ENCODE data around the gene B3GALT6. TPM values are rescaled to one million over a fixed set of nuclear protein-coding genes. Genes with fewer than 3 reads are reported as not detected.

B3GALT6 gene
- total RNA-seq, 1 experiment from 2014 or later: 20.0 TPM

DNA sequence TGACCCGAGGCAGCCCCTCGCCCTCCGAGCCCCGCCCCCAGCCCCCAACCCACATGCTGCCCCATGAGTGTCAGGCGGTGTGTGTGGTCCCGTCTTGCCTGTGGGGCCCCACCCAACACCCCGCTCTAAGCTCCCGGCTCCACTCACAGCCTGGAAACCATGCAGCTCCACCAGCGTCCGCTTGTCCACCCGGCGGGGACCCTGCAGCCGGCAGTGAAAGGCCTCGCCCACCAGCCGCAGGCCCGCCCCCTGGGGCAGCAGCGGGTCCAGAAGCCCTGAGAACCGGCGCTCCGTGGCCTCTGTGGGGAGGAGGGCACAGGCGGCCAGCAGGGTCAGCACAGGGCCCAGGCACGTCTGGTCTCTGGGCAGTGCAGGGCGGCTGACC, 11.8 kb downstream of the B3GALT6 start:
- DNase-seq (ENCODE audit: low spot score) (no peak), ATAC-seq (no peak)
- ChIA-PET POLR2A (no interaction called here), CTCF (interaction anchor here (0.8 kb wide), 1 partner anchor 48 kb away, joined by 3 read pairs; no protein-coding TSS in a partner anchor)
- Mint-ChIP-seq H3K27me3 (ENCODE audit: low read depth) (no peaks in the 10 kb centered on the region), H3K4me3 (no peak overlapping the region), H3K4me1 (no peaks in the 10 kb centered on the region), H3K36me3 (no peaks in the 10 kb centered on the region), H3K9me3 (no peaks in the 10 kb centered on the region), H3K27ac (no peak overlapping the region)
- TF ChIP-seq, protein P1, sequence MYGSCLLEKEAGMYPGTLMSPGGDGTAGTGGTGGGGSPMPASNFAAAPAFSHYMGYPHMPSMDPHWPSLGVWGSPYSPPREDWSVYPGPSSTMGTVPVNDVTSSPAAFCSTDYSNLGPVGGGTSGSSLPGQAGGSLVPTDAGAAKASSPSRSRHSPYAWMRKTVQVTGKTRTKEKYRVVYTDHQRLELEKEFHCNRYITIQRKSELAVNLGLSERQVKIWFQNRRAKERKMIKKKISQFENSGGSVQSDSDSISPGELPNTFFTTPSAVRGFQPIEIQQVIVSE (CRISPR knock-in tag; IDR thresholded peaks at IDR 0.05; ENCODE audit: borderline replicate concordance): no peak
- TF ChIP-seq TEAD1 (CRISPR knock-in tag; IDR thresholded peaks at IDR 0.05): no peak
- TF ChIP-seq RELA (CRISPR knock-in tag; IDR thresholded peaks at IDR 0.05; ENCODE audit: borderline replicate concordance): no peak
- no peak for TF ChIP-seq RORB (CRISPR knock-in tag; IDR thresholded peaks at IDR 0.05)
- TF ChIP-seq, protein P2, sequence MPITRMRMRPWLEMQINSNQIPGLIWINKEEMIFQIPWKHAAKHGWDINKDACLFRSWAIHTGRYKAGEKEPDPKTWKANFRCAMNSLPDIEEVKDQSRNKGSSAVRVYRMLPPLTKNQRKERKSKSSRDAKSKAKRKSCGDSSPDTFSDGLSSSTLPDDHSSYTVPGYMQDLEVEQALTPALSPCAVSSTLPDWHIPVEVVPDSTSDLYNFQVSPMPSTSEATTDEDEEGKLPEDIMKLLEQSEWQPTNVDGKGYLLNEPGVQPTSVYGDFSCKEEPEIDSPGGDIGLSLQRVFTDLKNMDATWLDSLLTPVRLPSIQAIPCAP (CRISPR knock-in tag; IDR thresholded peaks at IDR 0.05): no peak
- no peak for TF ChIP-seq ESRRA (CRISPR knock-in tag; IDR thresholded peaks at IDR 0.05; ENCODE audit: borderline replicate concordance)
- TF ChIP-seq, protein P3, sequence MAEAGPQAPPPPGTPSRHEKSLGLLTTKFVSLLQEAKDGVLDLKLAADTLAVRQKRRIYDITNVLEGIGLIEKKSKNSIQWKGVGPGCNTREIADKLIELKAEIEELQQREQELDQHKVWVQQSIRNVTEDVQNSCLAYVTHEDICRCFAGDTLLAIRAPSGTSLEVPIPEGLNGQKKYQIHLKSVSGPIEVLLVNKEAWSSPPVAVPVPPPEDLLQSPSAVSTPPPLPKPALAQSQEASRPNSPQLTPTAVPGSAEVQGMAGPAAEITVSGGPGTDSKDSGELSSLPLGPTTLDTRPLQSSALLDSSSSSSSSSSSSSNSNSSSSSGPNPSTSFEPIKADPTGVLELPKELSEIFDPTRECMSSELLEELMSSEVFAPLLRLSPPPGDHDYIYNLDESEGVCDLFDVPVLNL (CRISPR knock-in tag; IDR thresholded peaks at IDR 0.05; ENCODE audit: borderline replicate concordance, low read depth): no peak
- TF ChIP-seq, protein P4, sequence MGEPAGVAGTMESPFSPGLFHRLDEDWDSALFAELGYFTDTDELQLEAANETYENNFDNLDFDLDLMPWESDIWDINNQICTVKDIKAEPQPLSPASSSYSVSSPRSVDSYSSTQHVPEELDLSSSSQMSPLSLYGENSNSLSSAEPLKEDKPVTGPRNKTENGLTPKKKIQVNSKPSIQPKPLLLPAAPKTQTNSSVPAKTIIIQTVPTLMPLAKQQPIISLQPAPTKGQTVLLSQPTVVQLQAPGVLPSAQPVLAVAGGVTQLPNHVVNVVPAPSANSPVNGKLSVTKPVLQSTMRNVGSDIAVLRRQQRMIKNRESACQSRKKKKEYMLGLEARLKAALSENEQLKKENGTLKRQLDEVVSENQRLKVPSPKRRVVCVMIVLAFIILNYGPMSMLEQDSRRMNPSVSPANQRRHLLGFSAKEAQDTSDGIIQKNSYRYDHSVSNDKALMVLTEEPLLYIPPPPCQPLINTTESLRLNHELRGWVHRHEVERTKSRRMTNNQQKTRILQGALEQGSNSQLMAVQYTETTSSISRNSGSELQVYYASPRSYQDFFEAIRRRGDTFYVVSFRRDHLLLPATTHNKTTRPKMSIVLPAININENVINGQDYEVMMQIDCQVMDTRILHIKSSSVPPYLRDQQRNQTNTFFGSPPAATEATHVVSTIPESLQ (CRISPR knock-in tag; IDR thresholded peaks at IDR 0.05): no peak
- no peak for TF ChIP-seq ZNF138 (CRISPR knock-in tag; conservative IDR thresholded peaks at IDR 0.05)
- TF ChIP-seq ZBTB21 (CRISPR knock-in tag; IDR thresholded peaks at IDR 0.05; ENCODE audit: borderline replicate concordance): no peak
- TF ChIP-seq, protein P5, sequence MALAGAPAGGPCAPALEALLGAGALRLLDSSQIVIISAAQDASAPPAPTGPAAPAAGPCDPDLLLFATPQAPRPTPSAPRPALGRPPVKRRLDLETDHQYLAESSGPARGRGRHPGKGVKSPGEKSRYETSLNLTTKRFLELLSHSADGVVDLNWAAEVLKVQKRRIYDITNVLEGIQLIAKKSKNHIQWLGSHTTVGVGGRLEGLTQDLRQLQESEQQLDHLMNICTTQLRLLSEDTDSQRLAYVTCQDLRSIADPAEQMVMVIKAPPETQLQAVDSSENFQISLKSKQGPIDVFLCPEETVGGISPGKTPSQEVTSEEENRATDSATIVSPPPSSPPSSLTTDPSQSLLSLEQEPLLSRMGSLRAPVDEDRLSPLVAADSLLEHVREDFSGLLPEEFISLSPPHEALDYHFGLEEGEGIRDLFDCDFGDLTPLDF (CRISPR knock-in tag; IDR thresholded peaks at IDR 0.05): no peak
- TF ChIP-seq, protein P6, sequence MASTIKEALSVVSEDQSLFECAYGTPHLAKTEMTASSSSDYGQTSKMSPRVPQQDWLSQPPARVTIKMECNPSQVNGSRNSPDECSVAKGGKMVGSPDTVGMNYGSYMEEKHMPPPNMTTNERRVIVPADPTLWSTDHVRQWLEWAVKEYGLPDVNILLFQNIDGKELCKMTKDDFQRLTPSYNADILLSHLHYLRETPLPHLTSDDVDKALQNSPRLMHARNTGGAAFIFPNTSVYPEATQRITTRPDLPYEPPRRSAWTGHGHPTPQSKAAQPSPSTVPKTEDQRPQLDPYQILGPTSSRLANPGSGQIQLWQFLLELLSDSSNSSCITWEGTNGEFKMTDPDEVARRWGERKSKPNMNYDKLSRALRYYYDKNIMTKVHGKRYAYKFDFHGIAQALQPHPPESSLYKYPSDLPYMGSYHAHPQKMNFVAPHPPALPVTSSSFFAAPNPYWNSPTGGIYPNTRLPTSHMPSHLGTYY (CRISPR knock-in tag; IDR thresholded peaks at IDR 0.05): no peak
- TF ChIP-seq, protein P7, sequence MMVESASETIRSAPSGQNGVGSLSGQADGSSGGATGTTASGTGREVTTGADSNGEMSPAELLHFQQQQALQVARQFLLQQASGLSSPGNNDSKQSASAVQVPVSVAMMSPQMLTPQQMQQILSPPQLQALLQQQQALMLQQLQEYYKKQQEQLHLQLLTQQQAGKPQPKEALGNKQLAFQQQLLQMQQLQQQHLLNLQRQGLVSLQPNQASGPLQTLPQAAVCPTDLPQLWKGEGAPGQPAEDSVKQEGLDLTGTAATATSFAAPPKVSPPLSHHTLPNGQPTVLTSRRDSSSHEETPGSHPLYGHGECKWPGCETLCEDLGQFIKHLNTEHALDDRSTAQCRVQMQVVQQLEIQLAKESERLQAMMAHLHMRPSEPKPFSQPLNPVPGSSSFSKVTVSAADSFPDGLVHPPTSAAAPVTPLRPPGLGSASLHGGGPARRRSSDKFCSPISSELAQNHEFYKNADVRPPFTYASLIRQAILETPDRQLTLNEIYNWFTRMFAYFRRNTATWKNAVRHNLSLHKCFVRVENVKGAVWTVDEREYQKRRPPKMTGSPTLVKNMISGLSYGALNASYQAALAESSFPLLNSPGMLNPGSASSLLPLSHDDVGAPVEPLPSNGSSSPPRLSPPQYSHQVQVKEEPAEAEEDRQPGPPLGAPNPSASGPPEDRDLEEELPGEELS (CRISPR knock-in tag; IDR thresholded peaks at IDR 0.05): no peak
- TF ChIP-seq, protein P8, sequence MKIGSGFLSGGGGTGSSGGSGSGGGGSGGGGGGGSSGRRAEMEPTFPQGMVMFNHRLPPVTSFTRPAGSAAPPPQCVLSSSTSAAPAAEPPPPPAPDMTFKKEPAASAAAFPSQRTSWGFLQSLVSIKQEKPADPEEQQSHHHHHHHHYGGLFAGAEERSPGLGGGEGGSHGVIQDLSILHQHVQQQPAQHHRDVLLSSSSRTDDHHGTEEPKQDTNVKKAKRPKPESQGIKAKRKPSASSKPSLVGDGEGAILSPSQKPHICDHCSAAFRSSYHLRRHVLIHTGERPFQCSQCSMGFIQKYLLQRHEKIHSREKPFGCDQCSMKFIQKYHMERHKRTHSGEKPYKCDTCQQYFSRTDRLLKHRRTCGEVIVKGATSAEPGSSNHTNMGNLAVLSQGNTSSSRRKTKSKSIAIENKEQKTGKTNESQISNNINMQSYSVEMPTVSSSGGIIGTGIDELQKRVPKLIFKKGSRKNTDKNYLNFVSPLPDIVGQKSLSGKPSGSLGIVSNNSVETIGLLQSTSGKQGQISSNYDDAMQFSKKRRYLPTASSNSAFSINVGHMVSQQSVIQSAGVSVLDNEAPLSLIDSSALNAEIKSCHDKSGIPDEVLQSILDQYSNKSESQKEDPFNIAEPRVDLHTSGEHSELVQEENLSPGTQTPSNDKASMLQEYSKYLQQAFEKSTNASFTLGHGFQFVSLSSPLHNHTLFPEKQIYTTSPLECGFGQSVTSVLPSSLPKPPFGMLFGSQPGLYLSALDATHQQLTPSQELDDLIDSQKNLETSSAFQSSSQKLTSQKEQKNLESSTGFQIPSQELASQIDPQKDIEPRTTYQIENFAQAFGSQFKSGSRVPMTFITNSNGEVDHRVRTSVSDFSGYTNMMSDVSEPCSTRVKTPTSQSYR (CRISPR knock-in tag; IDR thresholded peaks at IDR 0.05): no peak
- TF ChIP-seq, protein P9, sequence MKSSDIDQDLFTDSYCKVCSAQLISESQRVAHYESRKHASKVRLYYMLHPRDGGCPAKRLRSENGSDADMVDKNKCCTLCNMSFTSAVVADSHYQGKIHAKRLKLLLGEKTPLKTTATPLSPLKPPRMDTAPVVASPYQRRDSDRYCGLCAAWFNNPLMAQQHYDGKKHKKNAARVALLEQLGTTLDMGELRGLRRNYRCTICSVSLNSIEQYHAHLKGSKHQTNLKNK (CRISPR knock-in tag; IDR thresholded peaks at IDR 0.05): no peak
- TF ChIP-seq, protein P10, sequence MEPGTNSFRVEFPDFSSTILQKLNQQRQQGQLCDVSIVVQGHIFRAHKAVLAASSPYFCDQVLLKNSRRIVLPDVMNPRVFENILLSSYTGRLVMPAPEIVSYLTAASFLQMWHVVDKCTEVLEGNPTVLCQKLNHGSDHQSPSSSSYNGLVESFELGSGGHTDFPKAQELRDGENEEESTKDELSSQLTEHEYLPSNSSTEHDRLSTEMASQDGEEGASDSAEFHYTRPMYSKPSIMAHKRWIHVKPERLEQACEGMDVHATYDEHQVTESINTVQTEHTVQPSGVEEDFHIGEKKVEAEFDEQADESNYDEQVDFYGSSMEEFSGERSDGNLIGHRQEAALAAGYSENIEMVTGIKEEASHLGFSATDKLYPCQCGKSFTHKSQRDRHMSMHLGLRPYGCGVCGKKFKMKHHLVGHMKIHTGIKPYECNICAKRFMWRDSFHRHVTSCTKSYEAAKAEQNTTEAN (CRISPR knock-in tag; IDR thresholded peaks at IDR 0.05): no peak

Data from WTC11 (cell line).